Measurements from ENCODE around the gene AP1AR. TPM values are rescaled to one million over a fixed set of nuclear protein-coding genes. Genes with fewer than 3 reads are reported as not detected.

The AP1AR gene
- total RNA-seq, 4 donors from 2014 or later = 11.7 to 28.7 (median 14.4) TPM

GRCh38 chr4:112210777-112211176 is 20.8 kb upstream of the AP1AR start:
- no peak overlapping the region for H3K27ac ChIP-seq (replicated peaks in 1 of 4)
- intact Hi-C loops (cut with DNase I) = no loop called here
- no peak overlapping the region for H3K4me3 ChIP-seq
- DNase-seq (ENCODE audit: extremely low spot score) = no peak
- no peaks in the 10 kb centered on the region for H3K9me3 ChIP-seq
- TF ChIP-seq EP300 (IDR thresholded peaks at IDR 0.05) (no peak), POLR2AphosphoS5 (IDR thresholded peaks at IDR 0.05) (no peak), CTCF (IDR thresholded peaks at IDR 0.05) (no peak), POLR2A (IDR thresholded peaks at IDR 0.05; ENCODE audit: low read depth) (no peak)
- no peaks in the 10 kb centered on the region for H3K36me3 ChIP-seq
- 79% methylated on average over 1 of the region's 1 CpG for WGBS
- H3K27me3 ChIP-seq = no peaks in the 10 kb centered on the region
- H3K4me1 ChIP-seq = no peaks in the 10 kb centered on the region

- DNase-seq (ENCODE audit: extremely low spot score) = no peak
- intact Hi-C loops (cut with DNase I) = no loop called here
- no peaks in the 10 kb centered on the region for H3K36me3 ChIP-seq
- WGBS = 81% methylated on average over 2 of the region's 2 CpGs
- H3K27me3 ChIP-seq = no peaks in the 10 kb centered on the region
- no peak for TF ChIP-seq POLR2A (IDR thresholded peaks at IDR 0.05; ENCODE audit: low read depth)
- no peak for TF ChIP-seq EP300 (IDR thresholded peaks at IDR 0.05)
- TF ChIP-seq CTCF (IDR thresholded peaks at IDR 0.05) = no peak
- no peak for TF ChIP-seq POLR2AphosphoS5 (IDR thresholded peaks at IDR 0.05)
- H3K4me1 ChIP-seq = no peaks in the 10 kb centered on the region
- H3K27ac ChIP-seq (replicated peaks in 1 of 4) = no peak overlapping the region
- H3K9me3 ChIP-seq = no peaks in the 10 kb centered on the region
- H3K4me3 ChIP-seq = no peak overlapping the region
Observed at GRCh38 chr4:112213091-112213490, 18.5 kb upstream of the AP1AR start.

- no peaks in the 10 kb centered on the region for H3K9me3 ChIP-seq
- intact Hi-C loops (cut with DNase I) = no loop called here
- WGBS = 61% methylated on average over 3 of the region's 3 CpGs
- no peaks in the 10 kb centered on the region for H3K36me3 ChIP-seq
- no peak for DNase-seq (ENCODE audit: extremely low spot score)
- TF ChIP-seq POLR2A (IDR thresholded peaks at IDR 0.05; ENCODE audit: low read depth) = no peak
- no peak for TF ChIP-seq CTCF (IDR thresholded peaks at IDR 0.05)
- no peak for TF ChIP-seq EP300 (IDR thresholded peaks at IDR 0.05)
- no peak for TF ChIP-seq POLR2AphosphoS5 (IDR thresholded peaks at IDR 0.05)
- no peak overlapping the region for H3K4me3 ChIP-seq
- no peaks in the 10 kb centered on the region for H3K27me3 ChIP-seq
- no peak overlapping the region for H3K27ac ChIP-seq (replicated peaks in 1 of 4)
- no peaks in the 10 kb centered on the region for H3K4me1 ChIP-seq
Observed at GRCh38 chr4:112213856-112214255, 17.7 kb upstream of the AP1AR start.

GRCh38 chr4:112214390-112215264 is 17.0 kb upstream of the AP1AR start:
- TF ChIP-seq POLR2A (IDR thresholded peaks at IDR 0.05; ENCODE audit: low read depth) = no peak
- TF ChIP-seq POLR2AphosphoS5 (IDR thresholded peaks at IDR 0.05) = no peak
- no peak for TF ChIP-seq EP300 (IDR thresholded peaks at IDR 0.05)
- peak; percentile 46 to 57 (median 51) for TF ChIP-seq CTCF (IDR thresholded peaks at IDR 0.05)
- Histone ChIP-seq H3K27me3 (no peaks in the 10 kb centered on the region), H3K36me3 (no peaks in the 10 kb centered on the region), H3K9me3 (no peaks in the 10 kb centered on the region), H3K27ac (replicated peaks in 1 of 4) (no peak overlapping the region), H3K4me3 (no peak overlapping the region), H3K4me1 (no peaks in the 10 kb centered on the region)
- intact Hi-C loops (cut with DNase I) = no loop called here
- no peak for DNase-seq (ENCODE audit: extremely low spot score)

Measured in esophagus muscularis mucosa (tissue), 4 donors.